ENCODE measurements around the gene TCHH.

TCHH gene

GRCh38 chr1:152110365-152110859 lies 4.8 kb downstream of the TCHH start:
- ChIA-PET CTCF (interaction anchor here (0.6 to 9.4 kb wide), 9 partner anchors 12 to 370 kb away, joined by 3 to 66 read pairs (median 5); no protein-coding TSS in a partner anchor), POLR2A (interaction anchor here (0.7 to 2.5 kb wide), 3 partner anchors 57 to 571 kb away, joined by 4 to 8 read pairs (median 5); partner anchors contain the start of genes S100A11 and TUFT1)
- H3K4me3 ChIP-seq (ENCODE audit: low read depth, low read length): peak overlapping the region; percentile 39
- peaks cover 4% of the 10 kb centered on the region; the same call in 1 of the 2 replicates for H3K4me1 ChIP-seq (ENCODE audit: control insufficient read depth, insufficient read depth, low read length)
- no peaks in the 10 kb centered on the region for H3K9me3 ChIP-seq (ENCODE audit: control insufficient read depth, insufficient read depth, low read depth, low read length)
- H3K36me3 ChIP-seq (ENCODE audit: control insufficient read depth in 2 of 2, insufficient read depth in 1 of 2, low read length in 2 of 2): no peaks in the 10 kb centered on the region
- H3K27ac ChIP-seq (ENCODE audit: extremely low read depth, low read depth, low read length): peak overlapping the region; percentile 17; the same call in 1 of the 2 replicates
- TF ChIP-seq ZNF133 (tag by site-specific recombination; IDR thresholded peaks at IDR 0.05) (no peak; the same call in 1 of the 2 replicates), ZNF121 (tag by site-specific recombination; IDR thresholded peaks at IDR 0.05) (no peak), ZNF747 (tag by site-specific recombination; IDR thresholded peaks at IDR 0.05) (no peak), ZSCAN5A (tag by site-specific recombination; IDR thresholded peaks at IDR 0.05) (no peak), ZNF571 (tag by site-specific recombination; IDR thresholded peaks at IDR 0.05) (no peak), ZNF600 (tag by site-specific recombination; IDR thresholded peaks at IDR 0.05) (peak; percentile 65; the same call in 1 of the 2 replicates), PRDM4 (tag by site-specific recombination; IDR thresholded peaks at IDR 0.05) (no peak), ZXDB (tag by site-specific recombination; IDR thresholded peaks at IDR 0.05) (0 out of 2 replicates have a peak, but pooled peaks have one; percentile 24), ZNF366 (tag by site-specific recombination; conservative IDR thresholded peaks at IDR 0.05) (peak; percentile 71), ZNF23 (tag by site-specific recombination; IDR thresholded peaks at IDR 0.05; ENCODE audit: borderline replicate concordance) (no peak), ZNF658 (tag by site-specific recombination; IDR thresholded peaks at IDR 0.05) (no peak), ZNF555 (tag by site-specific recombination; conservative IDR thresholded peaks at IDR 0.05) (no peak), ZNF701 (tag by site-specific recombination; IDR thresholded peaks at IDR 0.05) (0 out of 2 replicates have a peak, but pooled peaks have one; percentile 34), ZBTB20 (tag by site-specific recombination; IDR thresholded peaks at IDR 0.05) (no peak), ZNF513 (tag by site-specific recombination; IDR thresholded peaks at IDR 0.05) (no peak; the same call in 1 of the 2 replicates), SCRT1 (tag by site-specific recombination; IDR thresholded peaks at IDR 0.05; ENCODE audit: borderline replicate concordance) (no peak), ZNF398 (tag by site-specific recombination; IDR thresholded peaks at IDR 0.05) (0 out of 2 replicates have a peak, but pooled peaks have one; percentile 8), ZNF350 (tag by site-specific recombination; IDR thresholded peaks at IDR 0.05) (no peak), ZNF580 (tag by site-specific recombination; IDR thresholded peaks at IDR 0.05) (no peak; the same call in 1 of the 2 replicates), YY1 (tag by site-specific recombination; IDR thresholded peaks at IDR 0.05) (peak; percentile 53; the same call in 1 of the 2 replicates), ZBTB8A (tag by site-specific recombination; IDR thresholded peaks at IDR 0.05) (no peak)
- TF ChIP-seq, protein P1, sequence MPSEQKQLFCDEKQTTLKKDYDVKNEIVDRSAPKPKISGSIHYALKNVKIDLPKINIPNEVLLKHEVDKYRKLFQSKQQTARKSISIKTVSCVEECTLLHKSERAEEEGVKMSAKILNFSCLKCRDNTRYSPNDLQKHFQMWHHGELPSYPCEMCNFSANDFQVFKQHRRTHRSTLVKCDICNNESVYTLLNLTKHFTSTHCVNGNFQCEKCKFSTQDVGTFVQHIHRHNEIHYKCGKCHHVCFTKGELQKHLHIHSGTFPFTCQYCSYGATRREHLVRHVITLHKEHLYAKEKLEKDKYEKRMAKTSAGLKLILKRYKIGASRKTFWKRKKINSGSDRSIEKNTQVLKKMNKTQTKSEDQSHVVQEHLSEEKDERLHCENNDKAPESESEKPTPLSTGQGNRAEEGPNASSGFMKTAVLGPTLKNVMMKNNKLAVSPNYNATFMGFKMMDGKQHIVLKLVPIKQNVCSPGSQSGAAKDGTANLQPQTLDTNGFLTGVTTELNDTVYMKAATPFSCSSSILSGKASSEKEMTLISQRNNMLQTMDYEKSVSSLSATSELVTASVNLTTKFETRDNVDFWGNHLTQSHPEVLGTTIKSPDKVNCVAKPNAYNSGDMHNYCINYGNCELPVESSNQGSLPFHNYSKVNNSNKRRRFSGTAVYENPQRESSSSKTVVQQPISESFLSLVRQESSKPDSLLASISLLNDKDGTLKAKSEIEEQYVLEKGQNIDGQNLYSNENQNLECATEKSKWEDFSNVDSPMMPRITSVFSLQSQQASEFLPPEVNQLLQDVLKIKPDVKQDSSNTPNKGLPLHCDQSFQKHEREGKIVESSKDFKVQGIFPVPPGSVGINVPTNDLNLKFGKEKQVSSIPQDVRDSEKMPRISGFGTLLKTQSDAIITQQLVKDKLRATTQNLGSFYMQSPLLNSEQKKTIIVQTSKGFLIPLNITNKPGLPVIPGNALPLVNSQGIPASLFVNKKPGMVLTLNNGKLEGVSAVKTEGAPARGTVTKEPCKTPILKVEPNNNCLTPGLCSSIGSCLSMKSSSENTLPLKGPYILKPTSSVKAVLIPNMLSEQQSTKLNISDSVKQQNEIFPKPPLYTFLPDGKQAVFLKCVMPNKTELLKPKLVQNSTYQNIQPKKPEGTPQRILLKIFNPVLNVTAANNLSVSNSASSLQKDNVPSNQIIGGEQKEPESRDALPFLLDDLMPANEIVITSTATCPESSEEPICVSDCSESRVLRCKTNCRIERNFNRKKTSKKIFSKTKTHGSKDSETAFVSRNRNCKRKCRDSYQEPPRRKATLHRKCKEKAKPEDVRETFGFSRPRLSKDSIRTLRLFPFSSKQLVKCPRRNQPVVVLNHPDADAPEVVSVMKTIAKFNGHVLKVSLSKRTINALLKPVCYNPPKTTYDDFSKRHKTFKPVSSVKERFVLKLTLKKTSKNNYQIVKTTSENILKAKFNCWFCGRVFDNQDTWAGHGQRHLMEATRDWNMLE (tag by site-specific recombination; conservative IDR thresholded peaks at IDR 0.05; ENCODE audit: low read depth): no peak
- TF ChIP-seq, protein P2, sequence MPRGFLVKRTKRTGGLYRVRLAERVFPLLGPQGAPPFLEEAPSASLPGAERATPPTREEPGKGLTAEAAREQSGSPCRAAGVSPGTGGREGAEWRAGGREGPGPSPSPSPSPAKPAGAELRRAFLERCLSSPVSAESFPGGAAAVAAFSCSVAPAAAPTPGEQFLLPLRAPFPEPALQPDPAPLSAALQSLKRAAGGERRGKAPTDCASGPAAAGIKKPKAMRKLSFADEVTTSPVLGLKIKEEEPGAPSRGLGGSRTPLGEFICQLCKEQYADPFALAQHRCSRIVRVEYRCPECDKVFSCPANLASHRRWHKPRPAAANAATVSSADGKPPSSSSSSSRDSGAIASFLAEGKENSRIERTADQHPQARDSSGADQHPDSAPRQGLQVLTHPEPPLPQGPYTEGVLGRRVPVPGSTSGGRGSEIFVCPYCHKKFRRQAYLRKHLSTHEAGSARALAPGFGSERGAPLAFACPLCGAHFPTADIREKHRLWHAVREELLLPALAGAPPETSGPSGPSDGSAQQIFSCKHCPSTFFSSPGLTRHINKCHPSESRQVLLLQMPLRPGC (tag by site-specific recombination; IDR thresholded peaks at IDR 0.05): no peak
